GM19452 (cell line): ENCODE results near the gene AUTS2.

Source experiments
- ATAC-seq: cut with Tn5 transposase; IDR thresholded peaks from one replicate; pipeline ENCODE4 v1.9.1; 2021; ENCODE audit not compliant: unreplicated experiment

Gene AUTS2

GRCh38 chr7:70504254-70504653, 906.0 kb downstream of the AUTS2 start:
- ATAC-seq = no peak

- no peak for ATAC-seq
Measured at GRCh38 chr7:70505468-70505867, 907.2 kb downstream of the AUTS2 start.

GRCh38 chr7:70505886-70506285, 907.6 kb downstream of the AUTS2 start:
- no peak for ATAC-seq

- ATAC-seq = no peak
Measured at GRCh38 chr7:70506434-70506833, 908.2 kb downstream of the AUTS2 start.

GRCh38 chr7:70512144-70512543, 913.9 kb downstream of the AUTS2 start:
- no peak for ATAC-seq

GRCh38 chr7:70512761-70513160, 914.5 kb downstream of the AUTS2 start:
- ATAC-seq = no peak

GRCh38 chr7:70520611-70521010, 922.3 kb downstream of the AUTS2 start:
- ATAC-seq = no peak

GRCh38 chr7:70523249-70523988, 925.1 kb downstream of the AUTS2 start:
- ATAC-seq = no peak

DNA sequence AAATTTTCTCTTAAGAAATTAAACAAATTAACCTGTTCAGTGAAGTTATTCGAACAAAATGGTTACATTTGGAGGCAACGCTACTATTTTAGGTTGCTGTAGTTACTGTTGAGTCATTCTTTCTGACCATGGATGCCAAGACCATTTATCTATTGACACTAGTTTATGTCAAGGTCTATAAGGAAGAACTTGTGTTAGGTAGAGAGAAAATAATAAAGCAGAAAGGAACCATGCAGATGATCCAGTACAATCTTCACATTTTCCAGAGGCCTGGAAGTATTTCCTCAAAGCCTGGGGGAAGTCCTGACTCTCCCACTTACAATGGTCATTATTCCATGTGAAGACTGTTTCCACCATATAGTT, 925.7 kb downstream of the AUTS2 start:
- ATAC-seq = no peak

GRCh38 chr7:70525991-70526390, 927.7 kb downstream of the AUTS2 start:
- no peak for ATAC-seq

- no peak for ATAC-seq
Measured at GRCh38 chr7:70527520-70528115, 929.3 kb downstream of the AUTS2 start.

DNA sequence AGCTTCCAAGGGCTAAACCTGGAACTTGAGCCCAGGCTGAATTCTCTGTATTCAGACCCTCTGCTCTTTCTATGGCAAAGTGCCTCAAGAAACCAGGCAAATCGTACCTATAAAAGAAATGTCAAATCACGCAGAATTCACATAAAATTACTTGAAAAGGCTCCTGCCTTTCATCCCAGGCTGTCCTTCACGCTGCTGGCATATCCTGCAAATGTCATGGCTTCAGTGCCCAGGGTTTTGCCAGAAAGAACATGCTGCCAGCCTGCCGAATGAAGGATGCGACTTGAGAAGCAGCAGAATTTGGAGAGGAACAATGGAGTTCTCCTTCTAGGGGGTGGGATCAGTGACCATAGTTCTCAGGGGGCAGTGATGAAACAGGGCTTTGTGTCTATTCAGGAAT, 931.2 kb downstream of the AUTS2 start:
- ATAC-seq = no peak

GRCh38 chr7:70529914-70530585, 931.8 kb downstream of the AUTS2 start:
- no peak for ATAC-seq

- ATAC-seq = no peak
Measured at GRCh38 chr7:70533614-70534013, 935.3 kb downstream of the AUTS2 start.

GRCh38 chr7:70539205-70539604, 940.9 kb downstream of the AUTS2 start:
- no peak for ATAC-seq

GRCh38 chr7:70539617-70540016, 941.3 kb downstream of the AUTS2 start:
- no peak for ATAC-seq

- no peak for ATAC-seq
Measured at GRCh38 chr7:70540641-70541040, 942.4 kb downstream of the AUTS2 start.

- ATAC-seq = no peak
Measured at GRCh38 chr7:70542750-70543376, 944.6 kb downstream of the AUTS2 start.

- ATAC-seq = no peak
Measured at GRCh38 chr7:70544016-70544415, 945.7 kb downstream of the AUTS2 start.

- ATAC-seq = no peak
Measured at GRCh38 chr7:70545214-70545613, 946.9 kb downstream of the AUTS2 start.

DNA sequence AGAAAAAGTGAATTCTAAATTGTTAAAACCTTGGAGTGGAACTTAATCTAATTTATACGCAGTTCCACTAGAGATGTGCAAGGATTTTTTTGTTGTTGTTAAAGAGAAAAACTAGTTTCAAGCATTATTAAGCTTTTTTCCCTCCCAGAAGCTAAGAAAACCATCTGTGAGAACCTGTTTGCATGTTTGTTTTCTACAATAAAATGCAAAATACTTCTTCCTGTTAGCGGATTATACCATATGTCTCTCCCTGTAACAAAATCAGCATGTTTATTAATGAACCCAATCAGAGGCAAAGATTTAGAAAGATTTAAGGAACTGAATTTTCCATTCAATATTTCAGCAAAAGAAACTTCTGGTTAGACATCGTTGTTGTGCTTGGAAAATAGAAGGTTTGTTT, 953.9 kb downstream of the AUTS2 start:
- ATAC-seq = no peak

DNA sequence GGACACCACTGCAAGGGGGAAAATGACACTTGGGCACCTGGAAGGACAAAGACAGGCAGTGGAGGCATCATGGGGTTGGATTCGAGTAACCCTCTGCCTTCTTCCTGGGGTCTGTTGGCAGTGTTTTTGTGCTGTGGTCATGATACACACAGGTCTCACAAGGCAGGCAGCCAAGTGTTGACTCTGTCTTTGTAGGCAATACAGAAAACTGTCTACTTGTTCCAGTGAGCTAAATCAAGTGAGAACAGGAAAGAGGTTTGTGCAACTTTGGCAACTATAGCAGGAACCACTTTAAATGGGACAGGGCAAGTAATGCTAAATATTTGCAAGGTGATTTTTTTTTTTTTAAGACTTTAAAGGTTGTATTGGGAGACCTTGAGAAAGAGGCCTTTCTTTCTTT, 955.1 kb downstream of the AUTS2 start:
- ATAC-seq = no peak
